CD4-positive, alpha-beta T cell treated with Interleukin-21 for 1 hour (primary cell): ENCODE results near the gene UQCC5.

Experiments used
- DNase-seq: peaks from one replicate; pipeline ENCODE4 v3.0.0-alpha.2; 2020

Gene UQCC5

DNA sequence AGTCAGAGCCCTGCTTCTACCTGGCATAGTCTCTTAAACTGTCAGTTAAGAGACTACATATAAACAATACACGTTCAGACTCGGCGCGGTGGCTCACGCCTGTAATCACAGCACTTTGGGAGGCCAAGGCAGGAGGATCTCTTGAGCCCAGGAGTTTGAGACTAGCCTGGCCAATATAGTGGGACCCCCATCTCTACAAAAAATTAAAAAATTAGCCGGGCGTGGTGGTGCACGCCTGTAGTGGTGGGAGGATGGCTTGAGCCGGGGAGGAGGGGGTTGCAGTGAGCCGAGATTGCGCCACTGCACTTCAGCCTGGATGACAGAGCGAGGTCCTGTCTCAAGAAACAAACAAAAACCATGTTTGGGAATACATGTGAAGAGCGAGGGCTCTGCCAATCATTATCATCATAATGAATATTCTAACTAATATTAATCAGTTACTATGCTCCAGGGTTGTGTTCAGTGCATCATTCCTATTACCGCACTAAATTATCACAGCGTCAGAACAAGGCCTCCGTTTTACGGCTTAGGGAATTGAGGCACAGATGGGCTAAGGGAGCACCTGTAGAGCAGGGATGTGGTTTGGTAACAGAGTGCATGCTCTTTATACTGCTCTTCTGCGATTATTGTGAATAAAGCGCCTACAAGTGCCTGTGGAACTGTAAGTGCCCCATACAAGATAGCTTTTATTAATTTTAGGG lies 844 bp upstream of the UQCC5 start:
- DNase-seq, result no peak

DNA sequence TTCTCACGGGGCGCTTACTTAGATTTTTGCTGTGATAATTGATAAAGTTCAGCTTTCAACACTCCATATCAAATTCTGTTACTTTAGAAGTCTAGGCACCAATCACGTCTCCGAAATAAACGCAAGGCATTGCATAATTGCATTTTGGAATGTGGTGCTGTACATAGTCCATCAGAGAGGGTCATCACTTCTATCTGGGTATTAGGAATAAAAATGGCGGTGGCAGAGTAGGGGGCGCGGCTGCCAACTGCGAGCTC lies 365 bp upstream of the UQCC5 start:
- DNase-seq, result no peak

- no peak for DNase-seq
Observed at GRCh38 chr3:52537165-52537620, 788 bp downstream of the UQCC5 start.

- no peak for DNase-seq
Observed at GRCh38 chr3:52537726-52538421, 1.5 kb downstream of the UQCC5 start.

DNA sequence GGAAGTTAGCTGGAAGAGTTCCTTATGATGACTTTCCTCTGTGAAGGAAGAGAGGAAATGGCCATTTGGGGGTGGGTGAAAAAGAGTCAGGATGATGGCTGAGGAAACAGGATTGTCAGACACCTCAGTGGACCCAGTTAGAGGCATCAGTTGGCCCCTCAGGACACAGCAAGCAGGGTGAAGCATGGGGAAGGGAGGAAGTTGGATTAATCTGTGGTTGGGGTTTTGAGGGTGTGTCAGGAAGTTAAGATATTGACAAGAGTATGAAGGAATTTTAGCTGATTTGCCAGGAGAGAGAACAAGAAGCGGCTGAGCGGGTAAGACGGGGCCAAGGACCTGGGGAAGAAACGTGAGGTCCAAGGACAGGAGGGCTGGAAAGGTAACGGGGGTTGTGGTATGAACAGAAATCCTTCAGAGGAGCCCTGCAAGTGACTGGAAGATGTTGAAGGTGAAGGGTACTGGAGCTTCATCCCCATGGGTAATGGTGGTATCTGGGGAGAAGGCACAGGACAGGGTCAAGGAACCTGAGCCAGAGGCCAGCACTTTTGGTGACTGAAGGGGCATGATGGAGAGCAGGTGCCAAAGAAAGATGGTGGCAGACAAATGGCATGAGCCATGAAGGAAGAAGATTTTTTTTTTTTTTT lies 2.7 kb downstream of the UQCC5 start:
- DNase-seq, result no peak

GRCh38 chr3:52541050-52541449 lies 4.6 kb downstream of the UQCC5 start:
- DNase-seq, result no peak

- DNase-seq, result no peak
Observed at GRCh38 chr3:52544937-52545336, 8.5 kb downstream of the UQCC5 start.

DNA sequence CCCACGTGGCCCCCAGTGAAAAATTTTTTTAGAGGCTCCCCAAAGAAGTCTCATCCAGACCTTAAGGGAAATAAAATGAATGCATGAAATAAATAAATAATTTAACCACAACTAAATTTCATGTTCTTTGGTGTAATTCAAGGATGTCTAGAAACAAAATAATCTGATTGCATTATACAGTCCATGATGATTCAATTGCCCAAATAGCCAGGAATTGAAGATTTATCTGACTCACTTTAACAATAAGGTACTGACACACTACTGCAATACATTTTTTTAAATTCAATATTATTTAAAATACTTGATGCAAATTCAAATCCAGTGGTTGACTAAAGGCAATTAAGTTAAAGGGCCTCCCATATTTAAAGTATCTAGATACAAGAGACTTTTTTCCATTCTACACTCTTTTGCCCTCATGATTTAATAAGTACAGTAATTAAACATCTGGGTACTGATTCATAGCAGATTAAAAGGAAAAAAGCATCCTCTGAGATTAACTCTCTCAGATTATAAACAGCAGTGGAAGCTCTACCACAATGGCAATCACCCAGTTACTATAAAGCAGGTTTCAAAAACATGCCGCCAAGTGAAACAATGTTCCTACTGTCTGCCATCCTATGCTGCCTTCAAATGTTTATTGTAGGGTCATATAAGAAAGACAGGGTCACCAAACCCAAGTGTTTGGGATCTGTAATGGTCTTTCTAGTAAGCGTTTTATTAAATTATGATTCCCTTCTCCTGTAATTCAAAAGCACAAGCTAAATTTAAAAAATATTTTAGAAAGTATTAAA lies 9.9 kb downstream of the UQCC5 start:
- DNase-seq, result no peak

GRCh38 chr3:52547143-52547542 lies 10.7 kb downstream of the UQCC5 start:
- no peak for DNase-seq

DNA sequence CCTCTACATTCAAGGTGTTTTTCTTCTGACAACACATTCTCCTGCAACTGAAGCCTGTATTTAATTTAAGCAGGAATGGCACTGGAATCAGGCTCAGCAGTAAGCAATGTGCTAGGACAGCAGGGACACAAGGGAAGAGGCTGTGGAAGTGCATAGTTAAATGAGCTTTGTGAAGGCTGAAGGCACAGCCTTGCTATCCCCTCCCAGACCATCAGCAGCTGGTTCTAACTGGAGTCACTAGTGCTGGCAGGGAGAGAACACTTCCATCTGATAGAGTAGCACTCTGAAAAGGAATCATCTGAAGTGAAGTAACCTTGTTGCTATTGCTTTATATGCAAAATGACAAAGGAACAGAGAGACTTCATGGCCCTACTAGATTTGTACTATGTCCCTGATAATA lies 14.7 kb downstream of the UQCC5 start:
- DNase-seq, result no peak

GRCh38 chr3:52552089-52552488 lies 15.7 kb downstream of the UQCC5 start:
- no peak for DNase-seq

GRCh38 chr3:52554026-52554755 lies 17.8 kb downstream of the UQCC5 start:
- DNase-seq, result no peak

DNA sequence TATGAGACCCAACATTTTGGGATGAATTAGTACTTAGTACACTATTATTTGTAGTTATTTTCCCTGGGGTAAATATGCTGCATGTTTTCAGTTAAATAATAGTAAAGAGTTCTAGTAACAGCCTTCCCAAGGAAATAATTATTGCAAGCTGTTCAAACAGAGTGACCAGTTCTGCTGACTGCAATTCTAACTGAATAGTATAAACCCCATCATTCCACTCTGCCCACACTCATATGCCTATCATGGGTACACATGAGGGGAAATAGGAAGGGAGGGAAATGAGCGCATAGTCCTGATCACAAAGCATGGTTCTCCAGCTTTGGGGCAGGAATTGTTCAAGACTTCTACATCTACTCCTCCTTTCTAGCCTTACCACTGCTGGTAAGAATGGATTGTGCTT lies 18.7 kb downstream of the UQCC5 start:
- DNase-seq, result no peak

GRCh38 chr3:52557011-52557960 lies 20.9 kb downstream of the UQCC5 start:
- no peak for DNase-seq

DNA sequence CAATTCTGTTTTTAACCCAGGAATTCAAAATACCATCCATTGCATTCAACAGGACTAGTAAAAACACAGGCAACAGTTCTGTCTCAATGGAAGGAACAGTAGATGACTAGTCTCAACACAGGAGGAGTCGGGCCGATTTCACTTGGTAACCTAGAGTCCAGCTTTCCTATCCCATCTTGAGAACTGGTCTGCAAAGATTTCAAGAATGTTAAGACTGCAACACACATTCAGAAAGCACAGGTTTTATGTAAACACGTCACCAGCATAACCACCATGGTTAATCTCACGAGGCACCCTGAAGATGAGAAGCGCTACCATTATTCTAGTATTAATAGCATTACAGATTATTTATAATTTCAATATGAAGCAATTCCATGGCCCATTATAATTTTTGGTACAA lies 22.0 kb downstream of the UQCC5 start:
- DNase-seq, result no peak

DNA sequence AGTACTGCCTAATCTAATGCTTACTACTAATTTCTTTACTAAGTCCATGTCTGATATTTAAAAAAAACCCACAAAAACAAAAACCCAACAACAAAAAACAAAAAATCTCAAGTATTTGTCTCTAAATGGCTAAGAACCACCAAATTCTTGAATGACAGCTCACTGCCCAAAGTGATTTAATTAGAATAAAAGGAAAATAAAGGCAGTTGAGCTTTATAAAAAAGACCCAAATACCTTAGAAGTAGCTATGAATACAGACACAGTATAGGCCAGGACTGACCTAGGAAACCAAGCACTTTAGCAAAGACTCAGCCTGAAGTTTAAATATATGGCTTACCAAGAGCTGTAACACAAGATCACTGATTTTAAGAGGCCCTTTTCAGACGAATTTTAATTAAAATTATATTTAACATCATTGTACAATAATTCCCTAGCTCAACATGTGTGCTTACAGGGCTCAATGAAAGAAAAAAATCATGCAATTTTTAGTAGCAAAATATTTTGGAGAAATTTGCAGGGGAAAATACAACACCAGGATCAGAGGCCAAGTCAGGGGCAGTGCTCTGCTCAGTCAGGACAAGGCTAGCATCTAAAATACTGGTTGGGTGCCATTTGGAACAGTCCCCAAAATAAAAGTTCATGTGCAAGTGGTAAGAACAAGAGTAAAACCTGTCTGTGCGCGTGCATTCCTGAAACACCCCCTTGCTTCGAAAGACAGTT lies 24.8 kb downstream of the UQCC5 start:
- DNase-seq, result no peak

GRCh38 chr3:52563984-52564383 lies 27.6 kb downstream of the UQCC5 start:
- DNase-seq, result no peak

DNA sequence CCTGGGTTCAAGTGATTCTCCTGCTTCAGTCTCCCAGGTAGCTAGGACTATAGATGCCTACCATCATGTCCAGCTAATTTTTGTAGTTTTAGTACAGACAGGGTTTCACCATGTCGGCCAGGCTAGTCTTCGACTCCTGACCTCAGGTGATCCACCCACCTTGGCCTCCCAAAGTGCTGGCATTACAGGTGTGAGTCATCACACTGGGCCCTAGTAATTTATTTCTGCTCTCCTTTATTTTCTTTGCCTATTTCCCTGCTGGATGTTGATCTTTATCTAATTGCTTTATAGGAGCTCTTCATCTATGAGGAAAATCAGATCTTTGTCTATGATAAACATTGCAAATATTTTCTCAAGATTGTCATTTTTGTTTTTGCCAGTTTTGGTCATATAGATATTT lies 31.7 kb downstream of the UQCC5 start:
- DNase-seq, result no peak

GRCh38 chr3:52570076-52570475 lies 33.7 kb downstream of the UQCC5 start:
- no peak for DNase-seq

- DNase-seq, result no peak
Observed at GRCh38 chr3:52572221-52572620, 35.8 kb downstream of the UQCC5 start.
